Stimulated activated CD4-positive, alpha-beta T cell treated with anti-CD3 and anti-CD28 coated beads, Interleukin-4, amount 100 ng/mL, for 4 hours (primary cell): ENCODE results near the gene ITM2B.
"Not testable (repeated sequence)": the region's sequence is repeated elsewhere in the genome, so short reads cannot be mapped to it uniquely, and the experiment has no call there.

Experiments
- DNase-seq, 2 experiments: peaks; one replicate each; pipeline ENCODE4 v3.0.0-alpha.2; 2020

ITM2B gene

GRCh38 chr13:48230541-48230940, 2.5 kb upstream of the ITM2B start:
- no peak for DNase-seq

GRCh38 chr13:48231080-48231479, 1.9 kb upstream of the ITM2B start:
- DNase-seq = no peak

GRCh38 chr13:48231933-48232332, 1.1 kb upstream of the ITM2B start:
- no peak for DNase-seq

GRCh38 chr13:48232420-48233045, 473 bp upstream of the ITM2B start:
- no peak for DNase-seq

GRCh38 chr13:48233889-48234488, 983 bp downstream of the ITM2B start:
- no peak for DNase-seq

GRCh38 chr13:48234566-48235340, 1.7 kb downstream of the ITM2B start:
- no peak for DNase-seq

- no peak for DNase-seq
Observed at GRCh38 chr13:48235341-48236135, 2.5 kb downstream of the ITM2B start.

GRCh38 chr13:48236528-48237353, 3.7 kb downstream of the ITM2B start:
- DNase-seq = no peak

- not testable (repeated sequence) for DNase-seq
Observed at GRCh38 chr13:48239369-48239768, 6.4 kb downstream of the ITM2B start.

- no peak for DNase-seq
Observed at GRCh38 chr13:48241651-48242050, 8.6 kb downstream of the ITM2B start.

- DNase-seq = no peak
Observed at GRCh38 chr13:48242677-48243076, 9.7 kb downstream of the ITM2B start.

- no peak for DNase-seq
Observed at GRCh38 chr13:48244159-48244558, 11.2 kb downstream of the ITM2B start.

GRCh38 chr13:48246102-48246501, 13.1 kb downstream of the ITM2B start:
- DNase-seq = no peak

GRCh38 chr13:48249018-48249417, 16.0 kb downstream of the ITM2B start:
- no peak for DNase-seq

GRCh38 chr13:48251611-48252081, 18.6 kb downstream of the ITM2B start:
- no peak for DNase-seq

GRCh38 chr13:48252176-48252575, 19.2 kb downstream of the ITM2B start:
- no peak for DNase-seq

GRCh38 chr13:48253849-48254248, 20.8 kb downstream of the ITM2B start:
- DNase-seq = no peak

GRCh38 chr13:48255090-48255489, 22.1 kb downstream of the ITM2B start:
- no peak for DNase-seq

- DNase-seq = no peak
Observed at GRCh38 chr13:48255954-48256353, 22.9 kb downstream of the ITM2B start.

GRCh38 chr13:48258002-48258401, 25.0 kb downstream of the ITM2B start:
- no peak for DNase-seq

- DNase-seq = no peak
Observed at GRCh38 chr13:48258430-48258829, 25.4 kb downstream of the ITM2B start.

- no peak for DNase-seq
Observed at GRCh38 chr13:48260970-48261369, 28.0 kb downstream of the ITM2B start.
